Dermis blood vessel endothelial cell (primary cell): ENCODE measurements around the gene RASGRF2. TPM values are rescaled to one million over a fixed set of nuclear protein-coding genes. Genes with fewer than 3 reads are reported as not detected.

ENCODE experiments used
- DNase-seq: peaks from one replicate; pipeline ENCODE4 v3.0.0; 2010
- total RNA-seq: library from RNA; depleted of rRNA; stranded (reverse); fragments of >200 nt; gene quantifications from 2 replicates; pipeline ENCODE4 v1.2.3, GENCODE V29; 2014

The RASGRF2 gene
- total RNA-seq, 1 donor from 2014 or later: 26.4 TPM

GRCh38 chr5:81180780-81181460, 220.8 kb downstream of the RASGRF2 start:
- no peak for DNase-seq

- no peak for DNase-seq
These were observed 221.6 kb downstream of the RASGRF2 start for GRCh38 chr5:81181576-81182316.

- no peak for DNase-seq
These were observed 222.5 kb downstream of the RASGRF2 start for GRCh38 chr5:81182396-81183390.

GRCh38 chr5:81183811-81184748, 223.9 kb downstream of the RASGRF2 start:
- DNase-seq: no peak

- no peak for DNase-seq
These were observed 224.6 kb downstream of the RASGRF2 start for GRCh38 chr5:81184749-81185110.

GRCh38 chr5:81187885-81188284, 227.7 kb downstream of the RASGRF2 start:
- no peak for DNase-seq

GRCh38 chr5:81188962-81189361, 228.8 kb downstream of the RASGRF2 start:
- DNase-seq: no peak

- no peak for DNase-seq
These were observed 229.8 kb downstream of the RASGRF2 start for GRCh38 chr5:81189875-81190498.

- no peak for DNase-seq
These were observed 231.7 kb downstream of the RASGRF2 start for GRCh38 chr5:81191726-81192372.

GRCh38 chr5:81192373-81192750, 232.2 kb downstream of the RASGRF2 start:
- no peak for DNase-seq

GRCh38 chr5:81194633-81195334, 234.6 kb downstream of the RASGRF2 start:
- DNase-seq: peak; percentile 83

GRCh38 chr5:81195335-81195929, 235.3 kb downstream of the RASGRF2 start:
- DNase-seq: no peak

- no peak for DNase-seq
These were observed 242.5 kb downstream of the RASGRF2 start for GRCh38 chr5:81202655-81203054.

- DNase-seq: no peak
These were observed 243.6 kb downstream of the RASGRF2 start for GRCh38 chr5:81203729-81204128.

GRCh38 chr5:81204205-81204604, 244.0 kb downstream of the RASGRF2 start:
- no peak for DNase-seq

GRCh38 chr5:81205058-81205457, 244.9 kb downstream of the RASGRF2 start:
- no peak for DNase-seq

- DNase-seq: no peak
These were observed 246.8 kb downstream of the RASGRF2 start for GRCh38 chr5:81207009-81207408.

- DNase-seq: no peak
These were observed 248.7 kb downstream of the RASGRF2 start for GRCh38 chr5:81208904-81209303.

- DNase-seq: no peak
These were observed 249.2 kb downstream of the RASGRF2 start for GRCh38 chr5:81209386-81209785.
